ENCODE data around the gene RBM39. TPM values are rescaled to one million over a fixed set of nuclear protein-coding genes. Genes with fewer than 3 reads are reported as not detected.

RBM39 gene
- total and polyA plus RNA-seq, 2 of the 13 experiments (the other 11 are each of a cell fraction or from before 2014, with no cell fraction given), result 788 to 920 TPM

DNA sequence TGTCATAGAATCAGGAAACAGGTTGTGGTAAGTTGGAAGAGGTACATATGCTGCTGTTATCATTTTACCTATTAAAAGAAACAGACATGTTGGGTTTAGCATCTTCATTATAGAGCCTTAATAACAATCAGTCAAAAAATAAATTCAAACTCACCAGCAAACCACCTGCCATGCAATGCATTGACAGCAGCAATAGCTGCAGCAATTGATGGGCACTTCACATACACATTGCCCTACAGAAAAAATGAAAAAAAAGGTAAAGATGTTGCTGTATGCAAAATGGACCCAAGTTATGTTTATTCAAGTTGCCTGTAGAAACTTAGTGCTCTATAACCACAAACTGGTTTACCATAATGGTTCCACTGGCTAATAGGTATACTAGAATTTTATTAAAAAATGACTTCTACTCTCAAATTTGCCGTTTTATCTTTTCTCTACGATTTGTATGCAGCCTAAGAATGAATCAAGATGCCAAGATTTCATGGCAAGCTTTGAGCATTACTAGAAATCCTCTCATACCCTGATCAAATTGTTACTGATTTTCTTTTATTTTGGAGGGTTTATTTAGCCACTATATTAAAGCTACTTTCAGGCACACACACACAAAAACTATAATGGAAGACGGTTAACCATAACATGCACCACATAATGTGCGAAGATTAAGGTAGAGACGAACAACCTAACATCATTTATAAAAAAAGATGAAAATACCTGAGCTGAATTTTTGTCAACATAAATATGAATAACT lies 37.4 kb downstream of the RBM39 start (continued):
- TF ChIP-seq, protein P1, sequence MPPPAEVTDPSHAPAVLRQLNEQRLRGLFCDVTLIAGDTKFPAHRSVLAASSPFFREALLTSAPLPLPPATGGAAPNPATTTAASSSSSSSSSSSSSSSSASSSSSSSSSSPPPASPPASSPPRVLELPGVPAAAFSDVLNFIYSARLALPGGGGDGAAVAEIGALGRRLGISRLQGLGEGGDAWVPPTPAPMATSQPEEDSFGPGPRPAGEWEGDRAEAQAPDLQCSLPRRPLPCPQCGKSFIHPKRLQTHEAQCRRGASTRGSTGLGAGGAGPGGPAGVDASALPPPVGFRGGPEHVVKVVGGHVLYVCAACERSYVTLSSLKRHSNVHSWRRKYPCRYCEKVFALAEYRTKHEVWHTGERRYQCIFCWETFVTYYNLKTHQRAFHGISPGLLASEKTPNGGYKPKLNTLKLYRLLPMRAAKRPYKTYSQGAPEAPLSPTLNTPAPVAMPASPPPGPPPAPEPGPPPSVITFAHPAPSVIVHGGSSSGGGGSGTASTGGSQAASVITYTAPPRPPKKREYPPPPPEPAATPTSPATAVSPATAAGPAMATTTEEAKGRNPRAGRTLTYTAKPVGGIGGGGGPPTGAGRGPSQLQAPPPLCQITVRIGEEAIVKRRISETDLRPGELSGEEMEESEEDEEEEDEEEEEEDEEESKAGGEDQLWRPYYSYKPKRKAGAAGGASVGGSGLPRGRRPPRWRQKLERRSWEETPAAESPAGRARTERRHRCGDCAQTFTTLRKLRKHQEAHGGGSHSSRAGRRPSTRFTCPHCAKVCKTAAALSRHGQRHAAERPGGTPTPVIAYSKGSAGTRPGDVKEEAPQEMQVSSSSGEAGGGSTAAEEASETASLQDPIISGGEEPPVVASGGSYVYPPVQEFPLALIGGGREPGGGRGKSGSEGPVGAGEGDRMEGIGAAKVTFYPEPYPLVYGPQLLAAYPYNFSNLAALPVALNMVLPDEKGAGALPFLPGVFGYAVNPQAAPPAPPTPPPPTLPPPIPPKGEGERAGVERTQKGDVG (CRISPR knock-in tag; IDR thresholded peaks at IDR 0.05; ENCODE audit: borderline replicate concordance), result no peak
- TF ChIP-seq FOXC1 (CRISPR knock-in tag; IDR thresholded peaks at IDR 0.05; ENCODE audit: borderline replicate concordance), result no peak
- TF ChIP-seq ZNF543 (CRISPR knock-in tag; IDR thresholded peaks at IDR 0.05), result no peak
- no peak for TF ChIP-seq IRX3 (CRISPR knock-in tag; IDR thresholded peaks at IDR 0.05; ENCODE audit: borderline replicate concordance, low read depth)
- TF ChIP-seq, protein P2, sequence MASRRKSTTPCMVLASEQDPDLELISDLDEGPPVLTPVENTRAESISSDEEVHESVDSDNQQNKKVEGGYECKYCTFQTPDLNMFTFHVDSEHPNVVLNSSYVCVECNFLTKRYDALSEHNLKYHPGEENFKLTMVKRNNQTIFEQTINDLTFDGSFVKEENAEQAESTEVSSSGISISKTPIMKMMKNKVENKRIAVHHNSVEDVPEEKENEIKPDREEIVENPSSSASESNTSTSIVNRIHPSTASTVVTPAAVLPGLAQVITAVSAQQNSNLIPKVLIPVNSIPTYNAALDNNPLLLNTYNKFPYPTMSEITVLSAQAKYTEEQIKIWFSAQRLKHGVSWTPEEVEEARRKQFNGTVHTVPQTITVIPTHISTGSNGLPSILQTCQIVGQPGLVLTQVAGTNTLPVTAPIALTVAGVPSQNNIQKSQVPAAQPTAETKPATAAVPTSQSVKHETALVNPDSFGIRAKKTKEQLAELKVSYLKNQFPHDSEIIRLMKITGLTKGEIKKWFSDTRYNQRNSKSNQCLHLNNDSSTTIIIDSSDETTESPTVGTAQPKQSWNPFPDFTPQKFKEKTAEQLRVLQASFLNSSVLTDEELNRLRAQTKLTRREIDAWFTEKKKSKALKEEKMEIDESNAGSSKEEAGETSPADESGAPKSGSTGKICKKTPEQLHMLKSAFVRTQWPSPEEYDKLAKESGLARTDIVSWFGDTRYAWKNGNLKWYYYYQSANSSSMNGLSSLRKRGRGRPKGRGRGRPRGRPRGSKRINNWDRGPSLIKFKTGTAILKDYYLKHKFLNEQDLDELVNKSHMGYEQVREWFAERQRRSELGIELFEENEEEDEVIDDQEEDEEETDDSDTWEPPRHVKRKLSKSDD (CRISPR knock-in tag; IDR thresholded peaks at IDR 0.05; ENCODE audit: low read depth), result no peak
- no peak for TF ChIP-seq REPIN1 (CRISPR knock-in tag; IDR thresholded peaks at IDR 0.05; ENCODE audit: borderline replicate concordance, low read depth)
- no peak for TF ChIP-seq ZNF446 (CRISPR knock-in tag; IDR thresholded peaks at IDR 0.05)
- TF ChIP-seq, protein P3, sequence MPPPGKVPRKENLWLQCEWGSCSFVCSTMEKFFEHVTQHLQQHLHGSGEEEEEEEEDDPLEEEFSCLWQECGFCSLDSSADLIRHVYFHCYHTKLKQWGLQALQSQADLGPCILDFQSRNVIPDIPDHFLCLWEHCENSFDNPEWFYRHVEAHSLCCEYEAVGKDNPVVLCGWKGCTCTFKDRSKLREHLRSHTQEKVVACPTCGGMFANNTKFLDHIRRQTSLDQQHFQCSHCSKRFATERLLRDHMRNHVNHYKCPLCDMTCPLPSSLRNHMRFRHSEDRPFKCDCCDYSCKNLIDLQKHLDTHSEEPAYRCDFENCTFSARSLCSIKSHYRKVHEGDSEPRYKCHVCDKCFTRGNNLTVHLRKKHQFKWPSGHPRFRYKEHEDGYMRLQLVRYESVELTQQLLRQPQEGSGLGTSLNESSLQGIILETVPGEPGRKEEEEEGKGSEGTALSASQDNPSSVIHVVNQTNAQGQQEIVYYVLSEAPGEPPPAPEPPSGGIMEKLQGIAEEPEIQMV (CRISPR knock-in tag; IDR thresholded peaks at IDR 0.05; ENCODE audit: low read depth), result no peak
- TF ChIP-seq, protein P4, sequence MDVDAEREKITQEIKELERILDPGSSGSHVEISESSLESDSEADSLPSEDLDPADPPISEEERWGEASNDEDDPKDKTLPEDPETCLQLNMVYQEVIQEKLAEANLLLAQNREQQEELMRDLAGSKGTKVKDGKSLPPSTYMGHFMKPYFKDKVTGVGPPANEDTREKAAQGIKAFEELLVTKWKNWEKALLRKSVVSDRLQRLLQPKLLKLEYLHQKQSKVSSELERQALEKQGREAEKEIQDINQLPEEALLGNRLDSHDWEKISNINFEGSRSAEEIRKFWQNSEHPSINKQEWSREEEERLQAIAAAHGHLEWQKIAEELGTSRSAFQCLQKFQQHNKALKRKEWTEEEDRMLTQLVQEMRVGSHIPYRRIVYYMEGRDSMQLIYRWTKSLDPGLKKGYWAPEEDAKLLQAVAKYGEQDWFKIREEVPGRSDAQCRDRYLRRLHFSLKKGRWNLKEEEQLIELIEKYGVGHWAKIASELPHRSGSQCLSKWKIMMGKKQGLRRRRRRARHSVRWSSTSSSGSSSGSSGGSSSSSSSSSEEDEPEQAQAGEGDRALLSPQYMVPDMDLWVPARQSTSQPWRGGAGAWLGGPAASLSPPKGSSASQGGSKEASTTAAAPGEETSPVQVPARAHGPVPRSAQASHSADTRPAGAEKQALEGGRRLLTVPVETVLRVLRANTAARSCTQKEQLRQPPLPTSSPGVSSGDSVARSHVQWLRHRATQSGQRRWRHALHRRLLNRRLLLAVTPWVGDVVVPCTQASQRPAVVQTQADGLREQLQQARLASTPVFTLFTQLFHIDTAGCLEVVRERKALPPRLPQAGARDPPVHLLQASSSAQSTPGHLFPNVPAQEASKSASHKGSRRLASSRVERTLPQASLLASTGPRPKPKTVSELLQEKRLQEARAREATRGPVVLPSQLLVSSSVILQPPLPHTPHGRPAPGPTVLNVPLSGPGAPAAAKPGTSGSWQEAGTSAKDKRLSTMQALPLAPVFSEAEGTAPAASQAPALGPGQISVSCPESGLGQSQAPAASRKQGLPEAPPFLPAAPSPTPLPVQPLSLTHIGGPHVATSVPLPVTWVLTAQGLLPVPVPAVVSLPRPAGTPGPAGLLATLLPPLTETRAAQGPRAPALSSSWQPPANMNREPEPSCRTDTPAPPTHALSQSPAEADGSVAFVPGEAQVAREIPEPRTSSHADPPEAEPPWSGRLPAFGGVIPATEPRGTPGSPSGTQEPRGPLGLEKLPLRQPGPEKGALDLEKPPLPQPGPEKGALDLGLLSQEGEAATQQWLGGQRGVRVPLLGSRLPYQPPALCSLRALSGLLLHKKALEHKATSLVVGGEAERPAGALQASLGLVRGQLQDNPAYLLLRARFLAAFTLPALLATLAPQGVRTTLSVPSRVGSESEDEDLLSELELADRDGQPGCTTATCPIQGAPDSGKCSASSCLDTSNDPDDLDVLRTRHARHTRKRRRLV (CRISPR knock-in tag; IDR thresholded peaks at IDR 0.05), result no peak
- TF ChIP-seq ZNF101 (CRISPR knock-in tag; IDR thresholded peaks at IDR 0.05; ENCODE audit: borderline replicate concordance, low read depth), result no peak
- TF ChIP-seq NFATC3 (CRISPR knock-in tag; IDR thresholded peaks at IDR 0.05), result no peak
- TF ChIP-seq ZNF230 (CRISPR knock-in tag; IDR thresholded peaks at IDR 0.05), result no peak
- no peak for TF ChIP-seq ZMYM3 (CRISPR knock-in tag; IDR thresholded peaks at IDR 0.05)
- TF ChIP-seq ZNF274 (CRISPR knock-in tag; IDR thresholded peaks at IDR 0.05), result no peak
